Right atrium auricular region (tissue), 2 donors: Measurements from ENCODE around the gene CTNNBIP1. TPM values are rescaled to one million over a fixed set of nuclear protein-coding genes. Genes with fewer than 3 reads are reported as not detected.

Experiments
- DNase-seq: peaks from one replicate; pipeline ENCODE4 v3.0.0-alpha.2; 2019; ENCODE audit warnings: low spot score
- H3K27ac ChIP-seq, 2 donors: fragments of 200-600 bp; sonication (generic); 1 replicate in 1 of 2; 2 replicates in 1 of 2; pipeline ENCODE4 v1.5.1; 2016 to 2019
- H3K27me3 ChIP-seq, 2 donors: fragments of 200-600 bp; sonication (generic); one replicate each; pipeline versions ENCODE4 v1.5.1 to v1.6.0; 2017 to 2019
- H3K36me3 ChIP-seq: fragments of 200-600 bp; sonication (generic); one replicate; pipeline ENCODE4 v1.5.1; 2016
- H3K4me1 ChIP-seq, 2 donors: fragments of 200-600 bp; sonication (generic); one replicate each; pipeline versions ENCODE4 v1.5.1 to v1.6.0; 2017 to 2019
- H3K4me3 ChIP-seq, 2 donors: fragments of 200-600 bp; sonication (generic); 1 replicate in 1 of 2; 2 replicates in 1 of 2; pipeline ENCODE4 v1.5.1; 2017 to 2019; ENCODE audit warnings: mild to moderate bottlenecking in 1 of 2, moderate library complexity in 1 of 2
- H3K9me3 ChIP-seq, 2 donors: fragments of 200-600 bp; sonication (generic); one replicate each; pipeline ENCODE4 v1.5.1; 2019
- total RNA-seq, 2 donors: library from RNA; depleted of rRNA; stranded (reverse); fragments of >200 nt; gene quantifications; one replicate each; pipeline ENCODE4 v1.1.0, GENCODE V29; 2016
- TF ChIP-seq, protein P1 (sequence below), 2 donors: fragments of 200-600 bp; sonication (generic); IDR thresholded peaks; one replicate each; pipeline ENCODE4 v1.5.1; 2019; ENCODE audit warnings: antibody characterized with exemption in 2 of 2

The CTNNBIP1 gene
- total RNA-seq, 2 donors from 2014 or later, result 22.3 to 31.9 TPM

GRCh38 chr1:9824702-9825089, 85.4 kb downstream of the CTNNBIP1 start:
- Histone ChIP-seq H3K27ac (peak overlapping the region; percentile 92 to 97), H3K9me3 (no peaks in the 10 kb centered on the region), H3K27me3 (no peaks in the 10 kb centered on the region), H3K4me3 (peak overlapping the region in 1 of 2 donors; percentile 91), H3K36me3 (no peaks in the 10 kb centered on the region), H3K4me1 (peaks cover 0 to 40% of the 10 kb centered on the region in 2 donors)
- no peak for DNase-seq
- TF ChIP-seq, protein P1, sequence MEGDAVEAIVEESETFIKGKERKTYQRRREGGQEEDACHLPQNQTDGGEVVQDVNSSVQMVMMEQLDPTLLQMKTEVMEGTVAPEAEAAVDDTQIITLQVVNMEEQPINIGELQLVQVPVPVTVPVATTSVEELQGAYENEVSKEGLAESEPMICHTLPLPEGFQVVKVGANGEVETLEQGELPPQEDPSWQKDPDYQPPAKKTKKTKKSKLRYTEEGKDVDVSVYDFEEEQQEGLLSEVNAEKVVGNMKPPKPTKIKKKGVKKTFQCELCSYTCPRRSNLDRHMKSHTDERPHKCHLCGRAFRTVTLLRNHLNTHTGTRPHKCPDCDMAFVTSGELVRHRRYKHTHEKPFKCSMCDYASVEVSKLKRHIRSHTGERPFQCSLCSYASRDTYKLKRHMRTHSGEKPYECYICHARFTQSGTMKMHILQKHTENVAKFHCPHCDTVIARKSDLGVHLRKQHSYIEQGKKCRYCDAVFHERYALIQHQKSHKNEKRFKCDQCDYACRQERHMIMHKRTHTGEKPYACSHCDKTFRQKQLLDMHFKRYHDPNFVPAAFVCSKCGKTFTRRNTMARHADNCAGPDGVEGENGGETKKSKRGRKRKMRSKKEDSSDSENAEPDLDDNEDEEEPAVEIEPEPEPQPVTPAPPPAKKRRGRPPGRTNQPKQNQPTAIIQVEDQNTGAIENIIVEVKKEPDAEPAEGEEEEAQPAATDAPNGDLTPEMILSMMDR (IDR thresholded peaks at IDR 0.05), result no peak

GRCh38 chr1:9823943-9824701, 85.9 kb downstream of the CTNNBIP1 start, which contains the start of gene CLSTN1:
Gene CLSTN1, minus strand, starts transcription at chr1:9823965. Its CDS starts 232 bp downstream, at chr1:9823733.
- TF ChIP-seq, protein P1 (IDR thresholded peaks at IDR 0.05), result no peak
- Histone ChIP-seq H3K27me3 (no peaks in the 10 kb centered on the region), H3K36me3 (no peaks in the 10 kb centered on the region), H3K9me3 (no peaks in the 10 kb centered on the region), H3K4me1 (peaks cover 0 to 40% of the 10 kb centered on the region in 2 donors), H3K27ac (peak within 1 kb of the TSS; percentile 92 to 97), H3K4me3 (peak within 1 kb of the TSS; percentile 79 to 91)
- DNase-seq, result peak; percentile 77

GRCh38 chr1:9823693-9823942, 86.5 kb downstream of the CTNNBIP1 start:
- H3K9me3 ChIP-seq, result no peaks in the 10 kb centered on the region
- no peak for DNase-seq
- peak overlapping the region; percentile 80 to 97 for H3K27ac ChIP-seq
- H3K36me3 ChIP-seq, result no peaks in the 10 kb centered on the region
- H3K27me3 ChIP-seq, result no peaks in the 10 kb centered on the region
- TF ChIP-seq, protein P1 (IDR thresholded peaks at IDR 0.05), result no peak
- H3K4me1 ChIP-seq, result peaks cover 0 to 40% of the 10 kb centered on the region in 2 donors
- H3K4me3 ChIP-seq, result peak overlapping the region; percentile 79 to 91

DNA sequence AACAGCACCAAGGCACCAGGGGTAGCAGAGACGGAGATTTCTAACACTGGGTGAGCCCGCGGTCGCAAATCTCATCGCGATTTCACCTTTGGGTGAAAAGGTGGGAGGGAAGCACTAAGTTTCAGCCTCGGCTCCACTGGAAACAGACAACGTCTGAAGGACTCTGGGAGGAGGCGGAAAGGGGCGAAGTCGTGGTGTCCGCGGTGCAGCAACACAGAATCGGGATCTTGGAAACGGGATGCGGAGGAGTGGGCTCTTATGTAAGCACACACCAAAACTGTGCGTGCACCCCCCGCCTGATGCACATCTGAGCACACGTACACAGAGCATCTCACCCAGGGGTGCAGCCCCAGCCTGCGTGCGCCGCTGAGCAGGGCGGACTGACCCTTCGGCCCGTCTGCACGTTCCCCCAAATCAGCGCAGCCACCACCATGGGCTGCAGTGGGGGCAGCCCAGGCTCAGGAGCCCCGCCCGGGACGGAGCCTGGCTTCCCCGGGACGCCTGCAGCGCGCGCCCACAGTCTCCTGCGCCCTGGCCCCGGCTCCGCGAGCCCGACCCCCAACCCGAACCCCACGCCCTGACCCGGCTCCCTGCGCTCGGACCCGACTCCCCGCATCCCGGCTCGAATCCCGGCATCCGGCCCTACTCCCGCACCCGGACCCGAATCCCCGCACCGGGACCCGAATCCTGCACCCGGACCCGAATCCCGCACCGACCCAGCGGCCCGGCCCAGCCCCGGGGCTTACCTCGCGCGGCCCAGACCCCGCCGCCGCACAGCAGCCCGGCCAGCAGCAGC, 87.0 kb downstream of the CTNNBIP1 start:
- peak overlapping the region; percentile 80 to 97 for H3K27ac ChIP-seq
- H3K4me1 ChIP-seq, result peaks cover 0 to 40% of the 10 kb centered on the region in 2 donors
- no peaks in the 10 kb centered on the region for H3K36me3 ChIP-seq
- H3K27me3 ChIP-seq, result no peaks in the 10 kb centered on the region
- no peaks in the 10 kb centered on the region for H3K9me3 ChIP-seq
- no peak for DNase-seq
- TF ChIP-seq, protein P1 (IDR thresholded peaks at IDR 0.05), result no peak
- H3K4me3 ChIP-seq, result peak overlapping the region; percentile 79 to 91

DNA sequence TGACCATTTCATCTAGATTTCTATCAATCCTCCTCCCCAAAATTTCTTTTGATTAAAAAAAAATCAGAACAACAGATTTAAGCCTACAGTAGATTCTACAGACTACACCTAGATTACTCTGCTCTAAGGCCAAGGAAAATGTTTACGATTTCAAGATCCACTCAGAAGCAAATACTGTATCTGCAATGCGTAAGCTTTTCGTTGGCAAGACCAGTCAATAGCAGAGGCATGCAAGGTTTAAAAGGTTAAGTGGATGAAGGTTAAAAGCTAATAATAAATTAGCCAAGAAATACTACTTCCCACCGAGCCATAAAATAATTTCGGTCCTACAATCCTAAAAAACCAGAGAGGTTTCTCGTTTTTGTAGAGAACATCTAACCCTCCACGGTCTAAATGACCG, 87.6 kb downstream of the CTNNBIP1 start:
- TF ChIP-seq, protein P1 (IDR thresholded peaks at IDR 0.05), result no peak
- Histone ChIP-seq H3K36me3 (no peaks in the 10 kb centered on the region), H3K4me1 (peaks cover 0 to 40% of the 10 kb centered on the region in 2 donors), H3K27ac (peak overlapping the region in 1 of 2 donors; percentile 80), H3K4me3 (peak overlapping the region; percentile 79 to 91), H3K27me3 (no peaks in the 10 kb centered on the region), H3K9me3 (no peaks in the 10 kb centered on the region)
- no peak for DNase-seq
